Measurements from ENCODE around the gene RACK1. TPM values are rescaled to one million over a fixed set of nuclear protein-coding genes. Genes with fewer than 3 reads are reported as not detected.

The RACK1 gene
- total RNA-seq, 1 donor from 2014 or later, result 4,943 TPM

DNA sequence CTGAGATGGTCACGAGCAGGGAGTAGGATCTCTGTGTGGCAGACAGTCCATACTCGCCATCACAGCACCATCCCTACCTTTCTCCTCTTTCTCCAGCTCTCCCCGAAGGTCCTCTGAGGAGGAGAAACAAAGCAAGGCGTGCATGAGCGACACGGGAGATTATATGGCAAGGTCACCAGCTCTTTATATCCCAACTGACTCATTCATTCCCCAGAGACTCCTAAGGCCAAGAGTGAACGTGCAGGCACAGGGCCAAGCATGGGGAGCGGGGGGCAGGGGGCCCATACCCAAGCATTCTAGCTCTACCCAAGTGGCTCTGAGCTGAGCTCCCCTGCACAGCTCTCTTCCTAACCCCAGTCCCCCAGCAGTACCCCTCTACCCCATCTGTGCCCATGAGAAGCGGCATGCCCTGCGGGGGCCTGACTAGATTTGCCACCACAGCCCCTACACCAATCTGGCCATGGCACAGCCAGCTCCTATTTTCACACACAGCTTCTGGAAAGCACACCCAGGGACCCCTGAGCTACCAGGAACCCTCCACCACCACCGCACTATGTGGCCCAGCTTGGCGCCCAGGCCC, 45.5 kb downstream of the RACK1 start:
- no peak for DNase-seq (ENCODE audit: low read depth in 2 of 2)

DNA sequence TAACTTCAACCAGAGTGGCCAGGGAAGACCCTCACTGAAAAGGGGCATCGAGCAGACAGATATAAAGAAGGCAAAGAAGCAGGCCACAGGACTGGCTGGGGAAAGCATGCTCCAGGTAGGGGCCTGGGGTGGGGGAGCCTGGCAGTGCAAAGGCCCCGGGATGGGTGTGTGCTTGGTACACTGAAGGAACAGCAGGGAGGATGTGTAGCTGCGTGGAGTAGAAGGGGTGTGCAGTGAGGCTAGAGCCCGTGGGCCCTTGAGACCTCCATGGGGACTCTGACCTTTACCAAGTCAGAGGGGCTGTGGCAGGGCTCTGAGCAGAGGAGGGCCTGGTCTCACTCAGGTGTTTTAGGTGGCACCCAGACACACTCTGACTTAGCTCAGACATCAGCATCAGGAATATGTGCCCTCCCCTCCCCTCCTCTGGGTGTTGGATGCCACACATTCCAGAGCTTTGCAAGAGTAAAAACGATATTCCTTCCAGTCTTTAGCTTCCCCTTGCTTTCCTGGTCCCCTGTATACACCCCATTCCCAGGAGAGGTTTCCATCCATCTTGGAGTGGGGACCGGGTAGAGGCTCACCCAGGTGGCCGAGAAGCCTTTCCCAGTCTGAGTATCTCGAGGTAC, 46.3 kb downstream of the RACK1 start:
- no peak for DNase-seq (ENCODE audit: low read depth in 2 of 2)

DNA sequence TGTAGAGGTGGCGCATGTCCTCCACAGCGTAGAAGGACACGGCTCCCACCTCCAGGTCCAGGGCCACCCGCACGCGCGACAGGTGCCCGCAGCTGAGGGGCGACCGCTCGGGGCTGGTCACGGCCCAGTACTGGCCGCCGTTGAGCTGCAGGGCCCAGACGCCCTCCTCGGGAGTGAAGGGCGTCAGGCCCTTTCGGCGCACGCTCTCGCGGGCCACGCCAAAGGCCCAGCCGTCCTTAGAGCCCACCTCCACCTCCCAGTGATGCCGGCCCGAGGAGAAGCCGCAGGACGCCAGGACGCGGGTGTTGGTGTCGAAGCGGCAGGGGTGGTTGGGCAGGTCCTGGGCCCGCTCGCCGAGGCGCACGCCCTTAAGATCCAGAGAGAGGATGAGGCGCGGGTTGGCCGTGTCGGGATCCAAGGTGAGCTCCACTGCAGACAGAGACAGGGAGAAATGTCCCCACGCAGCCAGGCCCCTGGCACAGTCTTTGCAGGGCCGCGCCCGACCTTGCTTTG, 48.4 kb downstream of the RACK1 start:
- no peak for DNase-seq (ENCODE audit: low read depth in 2 of 2)

DNA sequence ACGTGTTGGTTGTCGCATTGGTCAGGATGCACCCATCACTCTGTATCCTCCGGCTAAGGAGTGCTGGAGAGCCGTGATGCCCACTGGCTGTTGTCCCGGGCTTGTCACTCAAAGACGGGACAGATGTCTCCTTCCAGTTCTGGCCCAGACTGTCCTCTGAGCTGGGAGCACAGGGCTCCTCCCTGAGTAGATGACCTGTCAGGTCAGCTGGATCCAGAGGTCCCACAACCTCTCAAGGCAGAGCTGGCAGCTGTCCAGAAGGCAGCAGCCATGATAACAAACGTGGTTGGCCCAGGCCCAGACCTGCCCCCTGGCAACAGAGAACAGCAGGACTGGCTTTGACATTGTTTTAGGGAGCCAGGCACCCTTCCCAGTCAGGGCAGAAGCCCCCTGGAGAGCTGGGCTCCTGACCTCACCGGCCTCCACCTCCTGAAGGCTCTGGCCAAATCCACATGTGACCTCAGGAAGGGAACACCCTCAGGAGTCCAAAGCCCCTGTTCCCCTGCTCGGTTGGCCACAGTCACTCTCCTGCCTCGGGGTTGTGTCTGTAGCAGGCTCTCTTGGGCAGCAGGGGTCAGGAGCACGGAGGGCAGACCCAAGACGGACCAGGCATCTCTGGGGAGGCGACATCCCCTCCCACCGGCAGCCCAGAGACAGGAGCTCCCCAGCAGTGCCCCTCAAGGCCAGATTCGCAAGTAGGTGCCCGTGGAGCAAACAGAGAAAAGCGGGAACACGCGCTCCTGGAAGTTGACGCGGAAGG, 49.0 kb downstream of the RACK1 start:
- no peak for DNase-seq (ENCODE audit: low read depth in 2 of 2)

- no peak for DNase-seq (ENCODE audit: low read depth in 2 of 2)
These were observed 50.0 kb downstream of the RACK1 start for GRCh38 chr5:181193656-181194055.

DNA sequence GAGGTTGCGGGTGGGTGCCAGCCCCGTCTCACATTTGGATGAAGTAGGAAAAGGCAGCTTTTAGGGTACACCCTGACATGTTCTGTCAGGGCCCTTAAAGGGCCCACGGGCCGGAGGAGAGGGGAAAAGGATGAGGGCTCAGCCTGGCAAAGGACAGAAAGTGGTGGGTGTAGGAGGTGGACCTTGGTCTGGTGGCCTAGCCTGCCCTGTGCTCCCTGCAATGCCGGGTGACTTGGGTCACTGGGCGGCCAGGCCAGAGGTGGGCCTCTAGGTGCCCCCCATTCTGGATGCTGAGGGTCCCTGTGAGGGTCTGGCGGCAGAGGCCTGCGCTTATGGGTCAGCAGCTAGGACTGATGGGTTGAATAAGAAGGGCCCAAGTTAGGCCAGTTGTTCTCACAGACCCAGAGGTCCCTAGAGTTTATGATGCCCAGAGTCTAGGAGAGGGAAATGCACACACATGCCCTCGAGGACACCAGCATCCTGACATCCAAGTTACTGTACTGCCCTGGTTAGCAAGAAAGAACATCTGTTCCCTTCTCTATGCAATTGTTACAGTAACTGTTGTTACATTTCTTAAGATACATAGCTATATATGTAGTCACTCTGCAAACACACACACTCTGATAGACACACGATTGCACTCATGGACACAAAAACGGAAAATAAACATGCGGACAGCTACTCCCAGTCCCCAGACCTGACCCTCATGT, 51.2 kb downstream of the RACK1 start:
- DNase-seq (ENCODE audit: low read depth in 2 of 2), result no peak

DNA sequence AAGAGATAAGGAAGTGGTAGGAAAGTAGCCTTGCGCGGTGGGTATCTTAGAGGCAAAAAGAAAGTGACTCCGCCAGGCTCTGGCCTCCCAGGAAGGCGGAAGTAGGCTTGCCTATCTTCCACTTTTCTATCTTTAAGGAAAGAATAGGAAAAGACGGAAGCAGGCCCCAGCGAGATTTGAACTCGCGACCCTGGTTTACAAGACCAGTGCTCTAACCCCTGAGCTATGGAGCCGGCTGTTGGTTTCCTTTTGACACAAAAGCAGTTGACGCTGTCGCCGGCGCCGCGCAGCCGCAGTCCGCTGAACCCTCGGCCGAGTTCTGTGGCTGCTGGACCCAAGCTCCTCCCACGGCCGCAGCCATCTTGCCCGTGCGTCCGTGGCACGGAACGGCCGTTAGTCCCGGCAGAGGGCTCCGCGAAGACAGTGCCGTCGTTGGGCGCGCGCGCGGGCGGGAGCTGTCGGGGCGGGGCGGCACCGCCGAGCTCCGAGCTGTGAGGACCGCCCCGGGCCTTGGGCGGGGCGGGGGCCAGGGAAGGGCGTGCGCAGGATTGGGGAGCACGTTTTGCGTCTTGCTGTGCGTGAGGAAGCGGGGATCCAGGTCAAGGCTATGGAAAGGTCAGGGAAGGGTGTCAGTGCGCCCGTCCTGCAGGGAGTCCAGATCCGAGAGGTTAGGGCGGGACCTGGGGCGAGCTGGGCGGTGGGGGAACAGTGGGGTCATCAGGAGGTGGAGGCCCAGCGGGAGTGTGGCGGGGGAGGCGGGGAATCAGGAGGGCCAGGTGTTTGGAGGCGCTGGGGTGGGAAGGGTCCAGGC, 52.0 kb downstream of the RACK1 start:
- DNase-seq (ENCODE audit: low read depth in 2 of 2), result peak; percentile 85 to 96

GRCh38 chr5:181190711-181191525, 52.8 kb downstream of the RACK1 start:
- peak in 1 of 2 donors; percentile 62 for DNase-seq (ENCODE audit: low read depth in 2 of 2)

DNA sequence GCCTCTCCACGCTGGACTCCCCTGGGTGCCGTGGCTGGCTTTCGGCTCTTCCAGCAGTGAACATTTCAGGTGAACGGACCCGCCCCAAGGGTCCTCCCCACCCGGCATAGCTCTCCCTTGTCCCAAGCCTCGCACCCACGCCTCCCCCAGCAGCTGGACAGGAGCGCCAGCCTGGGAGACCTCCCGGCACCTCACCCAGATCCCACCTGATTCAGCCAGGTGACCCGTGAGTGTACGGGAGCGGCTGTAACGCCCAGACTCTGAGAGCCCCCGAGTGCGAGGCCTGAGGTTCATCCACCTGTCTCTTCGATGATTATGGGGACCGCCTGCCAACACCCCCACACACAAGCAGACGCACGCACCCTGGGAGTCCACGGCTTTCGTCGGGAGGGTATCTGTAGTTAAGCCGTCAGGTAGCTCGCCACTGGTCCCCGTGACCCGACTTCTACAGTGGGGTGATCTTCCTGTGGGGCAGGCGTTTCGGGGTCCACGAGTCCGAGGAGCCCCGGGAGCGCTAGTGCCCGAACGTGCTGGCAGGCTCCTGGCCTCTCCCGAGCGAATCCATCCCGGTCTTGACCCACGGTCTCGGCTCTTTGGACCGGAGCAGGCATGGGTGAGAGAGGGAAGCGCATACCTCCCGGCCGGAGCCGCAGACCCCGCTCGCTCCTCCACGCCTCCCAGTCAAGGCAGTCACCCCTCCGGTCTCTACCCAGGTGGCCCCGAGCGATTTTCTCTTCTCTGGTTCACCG, 53.6 kb downstream of the RACK1 start:
- no peak for DNase-seq (ENCODE audit: low read depth in 2 of 2)

DNA sequence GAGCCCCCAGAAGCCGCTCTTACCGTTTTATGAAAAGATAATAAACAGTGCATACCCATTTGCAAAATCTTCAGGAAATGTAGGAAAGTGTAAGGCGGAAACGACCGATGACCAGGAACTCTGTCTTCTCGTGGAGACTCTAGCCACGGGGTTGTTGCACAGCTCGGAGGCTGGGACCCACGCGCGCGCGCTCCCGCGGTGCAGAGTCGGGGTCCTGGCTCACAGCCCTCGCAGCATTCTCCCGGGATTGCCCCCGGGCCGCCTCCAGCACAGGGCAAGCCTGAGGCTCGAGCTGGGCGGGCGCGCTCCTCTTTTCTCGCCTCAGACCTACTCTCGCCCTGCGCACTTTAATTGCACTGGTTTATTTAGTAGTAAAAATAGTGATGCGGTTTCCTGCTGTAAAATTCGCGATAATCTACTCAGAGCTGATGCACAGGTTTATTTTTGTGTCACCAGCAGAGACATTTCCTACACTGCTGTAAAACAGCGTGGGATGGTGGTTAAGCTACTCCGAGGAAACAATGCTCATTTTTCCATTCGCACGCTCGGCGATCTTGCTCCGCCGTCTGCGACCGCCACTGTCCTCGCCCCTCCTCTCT, 54.2 kb downstream of the RACK1 start:
- DNase-seq (ENCODE audit: low read depth in 2 of 2), result peak in 1 of 2 donors; percentile 60

DNA sequence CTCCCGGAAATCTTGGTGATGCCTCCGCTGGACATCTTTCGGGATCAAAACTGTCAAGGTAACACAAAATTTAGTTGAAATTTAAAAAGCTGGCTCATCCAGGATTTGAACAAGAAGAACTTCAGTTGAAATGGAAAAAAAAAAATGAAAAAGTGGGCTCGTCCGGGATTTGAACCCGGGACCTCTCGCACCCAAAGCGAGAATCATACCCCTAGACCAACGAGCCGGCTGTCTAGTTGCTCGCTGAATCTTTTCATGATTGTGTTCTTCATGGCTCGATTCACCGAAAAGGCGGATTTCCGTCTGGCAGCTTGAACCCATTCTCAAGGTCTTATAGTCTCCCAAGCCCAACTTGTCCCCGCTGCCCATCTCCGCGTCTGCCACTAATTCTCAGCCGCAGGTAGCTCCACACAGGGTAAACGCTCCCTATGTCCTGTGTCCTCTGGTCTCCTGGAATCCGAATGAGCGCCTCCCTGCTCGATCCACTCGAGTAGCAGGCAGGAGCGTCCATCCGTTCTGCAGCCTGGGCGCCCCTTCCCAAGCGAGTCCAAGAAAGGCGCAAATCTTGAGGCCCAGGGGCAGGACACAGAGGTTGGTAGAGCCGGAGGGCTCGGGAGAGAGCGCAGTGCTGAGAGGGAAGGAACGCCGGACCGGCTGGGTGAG, 54.9 kb downstream of the RACK1 start:
- DNase-seq (ENCODE audit: low read depth in 2 of 2), result peak in 1 of 2 donors; percentile 75

DNA sequence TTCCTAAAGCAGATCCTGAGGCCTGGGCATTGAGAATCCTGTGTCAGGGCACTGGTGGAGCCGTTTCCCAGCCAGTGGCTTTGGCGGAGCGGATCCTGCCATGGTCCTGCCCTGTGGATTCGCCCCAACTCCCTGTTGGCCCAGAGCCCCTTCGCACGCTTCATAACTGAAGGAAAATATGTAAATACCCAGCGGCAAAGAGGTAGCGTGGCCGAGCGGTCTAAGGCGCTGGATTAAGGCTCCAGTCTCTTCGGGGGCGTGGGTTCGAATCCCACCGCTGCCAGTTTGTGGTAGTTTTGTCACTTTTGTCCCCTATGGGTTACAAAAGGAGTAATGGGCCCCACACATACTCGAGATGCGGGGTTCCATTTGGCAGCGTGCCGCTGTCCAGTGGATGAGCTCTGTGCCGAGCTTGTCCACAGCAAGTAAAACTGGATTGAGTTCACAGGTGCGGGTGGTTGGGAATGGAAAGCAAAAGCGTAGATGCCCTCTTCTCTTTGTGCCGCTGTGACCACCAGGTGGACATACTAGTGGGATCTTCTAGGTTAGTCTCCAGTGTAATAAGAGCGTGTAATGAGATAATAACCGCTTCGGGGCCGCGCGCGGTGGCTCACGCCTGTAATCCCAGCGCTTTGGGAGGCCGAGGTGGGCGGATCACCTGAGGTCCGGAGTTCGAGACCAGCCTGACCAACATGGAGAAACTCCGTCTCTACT, 56.0 kb downstream of the RACK1 start:
- peak; percentile 71 to 78 for DNase-seq (ENCODE audit: low read depth in 2 of 2)

DNA sequence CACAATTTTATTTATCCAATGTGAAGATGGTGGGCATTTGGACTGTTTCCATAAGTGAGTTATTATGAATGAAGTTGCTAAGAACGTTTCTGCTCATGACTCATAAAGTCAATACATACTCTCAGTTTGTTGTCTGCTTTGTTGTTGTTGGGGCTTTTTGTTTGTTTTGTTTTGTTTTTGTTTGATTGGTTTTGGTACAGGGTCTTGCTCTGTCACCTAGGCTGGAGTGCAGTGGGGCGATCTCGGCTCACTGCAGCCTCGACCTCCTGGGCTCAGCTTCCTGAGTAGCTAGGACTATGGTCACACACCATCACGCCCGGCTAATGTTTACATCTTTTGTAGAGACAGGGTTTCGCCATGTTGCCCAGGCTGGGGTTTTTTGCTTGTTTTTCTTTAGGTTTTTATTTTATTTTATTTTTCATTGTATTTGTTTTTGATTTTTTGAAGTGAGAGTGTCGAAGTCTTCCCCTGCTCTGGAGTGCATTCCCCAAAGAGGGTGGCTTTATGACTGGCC, 56.7 kb downstream of the RACK1 start:
- DNase-seq (ENCODE audit: low read depth in 2 of 2), result no peak
